Hepatocyte (in vitro differentiated cells): ENCODE measurements around the gene CDH22. TPM values are rescaled to one million over a fixed set of nuclear protein-coding genes. Genes with fewer than 3 reads are reported as not detected.

Experiments
- DNase-seq: peaks from one replicate; pipeline ENCODE4 v3.0.0-alpha.2; 2016; ENCODE audit warnings: low spot score
- H2AFZ ChIP-seq: fragments of 200-600 bp; sonication (generic); 2 replicates; pipeline ENCODE4 v1.6.0; 2016; ENCODE audit warnings: antibody characterized with exemption, mild to moderate bottlenecking
- H3K27ac ChIP-seq: fragments of 200-600 bp; sonication (generic); 2 replicates; pipeline ENCODE4 v1.5.1; 2016; ENCODE audit warnings: mild to moderate bottlenecking
- H3K27me3 ChIP-seq: fragments of 200-600 bp; sonication (generic); 2 replicates; pipeline ENCODE4 v1.6.1; 2016
- H3K36me3 ChIP-seq: fragments of 200-600 bp; sonication (generic); replicated peaks from 2 replicates; pipeline ENCODE4 v1.5.1; 2016; ENCODE audit warnings: low read depth; ENCODE audit not compliant: insufficient read depth
- H3K4me1 ChIP-seq: fragments of 200-600 bp; sonication (generic); 2 replicates; pipeline ENCODE4 v1.5.1; 2016; ENCODE audit warnings: mild to moderate bottlenecking, moderate library complexity; ENCODE audit not compliant: insufficient read depth
- H3K4me2 ChIP-seq: fragments of 200-600 bp; sonication (generic); 2 replicates; pipeline ENCODE4 v1.6.0; 2016
- H3K4me3 ChIP-seq: fragments of 200-600 bp; sonication (generic); 2 replicates; pipeline ENCODE4 v1.5.1; 2016; ENCODE audit warnings: mild to moderate bottlenecking
- H3K79me2 ChIP-seq: fragments of 200-600 bp; sonication (generic); 2 replicates; pipeline ENCODE4 v1.6.0; 2017; ENCODE audit warnings: mild to moderate bottlenecking
- H3K9me2 ChIP-seq: fragments of 200-600 bp; sonication (generic); replicated peaks from 2 replicates; pipeline ENCODE4 v1.6.0; 2017; ENCODE audit warnings: mild to moderate bottlenecking; ENCODE audit not compliant: insufficient read depth
- H3K9me3 ChIP-seq: fragments of 200-600 bp; sonication (generic); 2 replicates; pipeline ENCODE4 v1.5.1; 2016; ENCODE audit warnings: low read depth, mild to moderate bottlenecking
- H4K20me1 ChIP-seq: fragments of 200-600 bp; sonication (generic); 2 replicates; pipeline ENCODE4 v1.6.0; 2016; ENCODE audit warnings: mild to moderate bottlenecking; ENCODE audit not compliant: insufficient read depth, poor library complexity, severe bottlenecking
- EZH2 ChIP-seq: fragments of 200-600 bp; sonication (generic); IDR thresholded peaks from 2 replicates; pipeline ENCODE4 v1.6.1; 2016; ENCODE audit warnings: antibody characterized with exemption, mild to moderate bottlenecking, borderline replicate concordance
- EZH2phosphoT487 ChIP-seq: fragments of 200-600 bp; sonication (generic); IDR thresholded peaks from one replicate; pipeline ENCODE4 v1.6.1; 2018; ENCODE audit warnings: antibody characterized with exemption, mild to moderate bottlenecking, low read depth, moderate library complexity; ENCODE audit not compliant: unreplicated experiment, severe bottlenecking
- WGBS: methylation state at CpG from one replicate; pipeline ENCODE4 v1.1.6; 2016; ENCODE audit warnings: low lambda C conversion rate; ENCODE audit errors: missing lambda C conversion rate; 5-methylcytosine and 5-hydroxymethylcytosine counted together
- polyA plus RNA-seq: library from polyadenylated mRNA; unstranded; fragments of >200 nt; fragmentation: Nextera tagmentation; extraction: Ambion mirVana; gene quantifications from 2 replicates; pipeline ENCODE4 v1.2.1, GENCODE V29; 2016
- total RNA-seq: library from RNA; depleted of rRNA; stranded (reverse); fragments of >200 nt; gene quantifications from 2 replicates; pipeline ENCODE4 v1.2.3, GENCODE V29; 2014
- TF ChIP-seq, protein P1 (sequence below): fragments of 200-600 bp; sonication (generic); IDR thresholded peaks from 2 replicates; pipeline ENCODE4 v1.5.1; 2016; ENCODE audit warnings: antibody characterized with exemption, mild to moderate bottlenecking; ENCODE audit not compliant: poor library complexity

Gene CDH22
- total and polyA plus RNA-seq, 2 experiments from 2014 or later, result not detected

DNA sequence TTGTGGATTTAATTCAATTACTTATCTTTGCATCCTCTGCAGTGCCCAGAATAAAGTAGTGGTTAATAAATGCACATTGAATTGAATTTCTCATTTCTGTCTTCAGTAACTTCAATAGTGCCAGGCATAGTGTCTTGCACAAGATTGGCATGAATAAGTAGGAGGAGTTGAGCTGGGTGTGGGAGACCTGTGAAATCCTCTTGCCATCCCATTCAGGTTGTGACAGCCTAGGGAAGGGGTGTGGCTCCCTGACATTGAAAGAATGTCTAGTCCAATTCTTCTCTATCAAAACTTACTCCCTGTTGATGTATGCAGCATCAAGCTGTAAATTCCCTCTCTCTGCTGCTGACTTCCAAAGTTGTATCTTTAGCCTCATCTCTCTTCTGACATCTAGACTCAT, 73.2 kb downstream of the CDH22 start:
- no peak for DNase-seq
- peaks cover 16% of the 10 kb centered on the region for H3K27me3 ChIP-seq
- H3K4me2 ChIP-seq, result no peak overlapping the region
- H3K9me2 ChIP-seq, result no peaks in the 10 kb centered on the region
- H3K36me3 ChIP-seq, result no peaks in the 10 kb centered on the region
- no peaks in the 10 kb centered on the region for H3K4me1 ChIP-seq
- no peaks in the 10 kb centered on the region for H3K79me2 ChIP-seq
- H2AFZ ChIP-seq, result no peak overlapping the region
- no peak overlapping the region for H3K27ac ChIP-seq
- TF ChIP-seq EZH2phosphoT487 (no peak), EZH2 (no peak)
- TF ChIP-seq, protein P1, sequence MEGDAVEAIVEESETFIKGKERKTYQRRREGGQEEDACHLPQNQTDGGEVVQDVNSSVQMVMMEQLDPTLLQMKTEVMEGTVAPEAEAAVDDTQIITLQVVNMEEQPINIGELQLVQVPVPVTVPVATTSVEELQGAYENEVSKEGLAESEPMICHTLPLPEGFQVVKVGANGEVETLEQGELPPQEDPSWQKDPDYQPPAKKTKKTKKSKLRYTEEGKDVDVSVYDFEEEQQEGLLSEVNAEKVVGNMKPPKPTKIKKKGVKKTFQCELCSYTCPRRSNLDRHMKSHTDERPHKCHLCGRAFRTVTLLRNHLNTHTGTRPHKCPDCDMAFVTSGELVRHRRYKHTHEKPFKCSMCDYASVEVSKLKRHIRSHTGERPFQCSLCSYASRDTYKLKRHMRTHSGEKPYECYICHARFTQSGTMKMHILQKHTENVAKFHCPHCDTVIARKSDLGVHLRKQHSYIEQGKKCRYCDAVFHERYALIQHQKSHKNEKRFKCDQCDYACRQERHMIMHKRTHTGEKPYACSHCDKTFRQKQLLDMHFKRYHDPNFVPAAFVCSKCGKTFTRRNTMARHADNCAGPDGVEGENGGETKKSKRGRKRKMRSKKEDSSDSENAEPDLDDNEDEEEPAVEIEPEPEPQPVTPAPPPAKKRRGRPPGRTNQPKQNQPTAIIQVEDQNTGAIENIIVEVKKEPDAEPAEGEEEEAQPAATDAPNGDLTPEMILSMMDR, result no peak
- no peak overlapping the region for H3K4me3 ChIP-seq
- no peaks in the 10 kb centered on the region for H4K20me1 ChIP-seq
- no peaks in the 10 kb centered on the region for H3K9me3 ChIP-seq

GRCh38 chr20:46233701-46234100, 74.6 kb downstream of the CDH22 start:
- Histone ChIP-seq H2AFZ (no peak overlapping the region), H3K36me3 (no peaks in the 10 kb centered on the region), H3K27me3 (peaks cover 14% of the 10 kb centered on the region), H3K79me2 (no peaks in the 10 kb centered on the region), H3K4me2 (no peak overlapping the region), H3K9me3 (no peaks in the 10 kb centered on the region), H4K20me1 (no peaks in the 10 kb centered on the region), H3K9me2 (no peaks in the 10 kb centered on the region), H3K4me1 (no peaks in the 10 kb centered on the region), H3K27ac (no peak overlapping the region), H3K4me3 (no peak overlapping the region)
- DNase-seq, result no peak
- TF ChIP-seq EZH2phosphoT487 (no peak), EZH2 (no peak)
- TF ChIP-seq, protein P1, result no peak
- WGBS, result 71% methylated on average over 10 of the region's 10 CpGs

- Histone ChIP-seq H3K36me3 (no peaks in the 10 kb centered on the region), H2AFZ (no peak overlapping the region), H4K20me1 (no peaks in the 10 kb centered on the region), H3K4me3 (no peak overlapping the region), H3K79me2 (no peaks in the 10 kb centered on the region), H3K4me1 (no peaks in the 10 kb centered on the region), H3K4me2 (no peak overlapping the region), H3K9me3 (no peaks in the 10 kb centered on the region), H3K27ac (no peak overlapping the region), H3K9me2 (no peaks in the 10 kb centered on the region), H3K27me3 (peaks cover 14% of the 10 kb centered on the region)
- 44% methylated on average over 4 of the region's 4 CpGs for WGBS
- no peak for DNase-seq
- TF ChIP-seq, protein P1, result no peak
- no peak for TF ChIP-seq EZH2phosphoT487
Observed at GRCh38 chr20:46232539-46232938, 75.8 kb downstream of the CDH22 start.

DNA sequence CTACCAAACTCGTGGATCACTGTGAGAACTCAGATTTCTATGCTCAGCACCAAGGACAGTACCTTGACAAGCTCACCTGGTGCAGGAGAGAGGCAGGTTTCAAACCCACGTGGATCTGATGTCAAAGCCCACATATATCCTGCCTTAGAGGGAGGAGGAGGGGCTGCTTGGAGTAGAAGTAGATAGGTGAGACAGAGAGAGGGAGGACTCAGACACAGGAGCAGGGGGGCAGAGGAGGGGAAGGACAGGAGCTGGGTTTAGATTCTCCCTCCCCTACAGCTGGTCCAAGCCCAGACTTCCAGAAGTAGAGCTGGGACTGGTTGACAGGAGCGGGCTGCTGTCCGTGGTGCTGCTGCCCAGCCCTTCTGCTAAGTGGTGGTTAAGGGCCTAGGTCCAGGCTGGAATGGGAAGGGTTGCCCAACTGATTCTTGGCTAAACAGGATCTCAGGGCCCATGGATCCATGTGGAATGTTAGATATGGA, 77.5 kb downstream of the CDH22 start:
- H3K27me3 ChIP-seq, result peaks cover 5% of the 10 kb centered on the region

More for the DNA sequence above, 77.5 kb downstream of the CDH22 start:
- Histone ChIP-seq H3K9me2 (no peaks in the 10 kb centered on the region), H3K4me1 (no peaks in the 10 kb centered on the region), H3K36me3 (no peaks in the 10 kb centered on the region), H4K20me1 (no peaks in the 10 kb centered on the region), H3K27ac (no peak overlapping the region), H2AFZ (no peak overlapping the region), H3K79me2 (no peaks in the 10 kb centered on the region), H3K9me3 (no peaks in the 10 kb centered on the region), H3K4me2 (no peak overlapping the region), H3K4me3 (no peak overlapping the region)
- WGBS, result 2% methylated on average over 4 of the region's 4 CpGs
- TF ChIP-seq EZH2phosphoT487 (no peak), EZH2 (no peak)
- TF ChIP-seq, protein P1, result no peak
- DNase-seq, result peak; percentile 70
